Keratinocyte (primary cell): ENCODE results near the gene PDZRN3. TPM values are rescaled to one million over a fixed set of nuclear protein-coding genes. Genes with fewer than 3 reads are reported as not detected.

Experiments used
- DNase-seq: peaks from one replicate; pipeline ENCODE4 v3.0.0-alpha.2; 2011; ENCODE audit warnings: low read depth, missing footprints, low spot score
- FAIRE-seq: peaks from 2 replicates; lab custom pipeline; 2011; peaks lifted over from hg19 to GRCh38; lab: Jason Lieb, UNC
- H2AFZ ChIP-seq: 2 replicates; pipeline ENCODE4 v1.6.0; 2012; ENCODE audit warnings: low read length, control low read depth, inconsistent platforms; ENCODE audit not compliant: control insufficient read depth
- H3K27ac ChIP-seq: 2 replicates; pipeline ENCODE4 v1.5.1; 2011; ENCODE audit warnings: low read length; ENCODE audit not compliant: control insufficient read depth, insufficient read depth
- H3K27me3 ChIP-seq: 3 replicates; pipeline ENCODE4 v1.6.0; 2011; ENCODE audit warnings: low read length; ENCODE audit not compliant: control insufficient read depth, insufficient read depth; ENCODE audit errors: extremely low read depth
- H3K36me3 ChIP-seq, 2 experiments: 2 replicates in 1 of 2; 3 replicates in 1 of 2; pipeline ENCODE4 v1.5.1; 2011; ENCODE audit warnings: low read length in 2 of 2, mild to moderate bottlenecking in 1 of 2; ENCODE audit not compliant: control insufficient read depth in 2 of 2, insufficient read depth in 2 of 2; ENCODE audit errors: extremely low read depth in 1 of 2
- H3K4me1 ChIP-seq: 3 replicates; pipeline ENCODE4 v1.5.1; 2011; ENCODE audit warnings: low read length; ENCODE audit not compliant: control insufficient read depth, insufficient read depth; ENCODE audit errors: extremely low read depth
- H3K4me2 ChIP-seq: 3 replicates; pipeline ENCODE4 v1.6.0; 2011; ENCODE audit warnings: low read depth, low read length; ENCODE audit not compliant: control insufficient read depth, insufficient read depth; ENCODE audit errors: extremely low read depth
- H3K4me3 ChIP-seq, 3 experiments: fragments of 200-600 bp in 1 of 3; sonication (generic) in 1 of 3; 2 replicates in 2 of 3; 3 replicates in 1 of 3; pipeline ENCODE4 v1.5.1; 2011 to 2016; ENCODE audit warnings: low read length in 3 of 3, mild to moderate bottlenecking in 3 of 3, control low read depth in 2 of 3, inconsistent platforms in 1 of 3, low read depth in 1 of 3, mixed read lengths in 1 of 3, mixed run types in 1 of 3, moderate library complexity in 1 of 3; ENCODE audit not compliant: control insufficient read depth in 2 of 3, insufficient read depth in 2 of 3; ENCODE audit errors: extremely low read depth in 1 of 3
- H3K79me2 ChIP-seq: 2 replicates; pipeline ENCODE4 v1.6.0; 2012; ENCODE audit warnings: low read length; ENCODE audit not compliant: control insufficient read depth, insufficient read depth
- H3K9ac ChIP-seq: 3 replicates; pipeline ENCODE4 v1.6.0; 2011; ENCODE audit warnings: low read length; ENCODE audit not compliant: control insufficient read depth, insufficient read depth; ENCODE audit errors: extremely low read depth
- H3K9me1 ChIP-seq: 3 replicates; pipeline ENCODE4 v1.6.0; 2011; ENCODE audit warnings: low read length; ENCODE audit not compliant: control insufficient read depth, insufficient read depth; ENCODE audit errors: extremely low read depth
- H3K9me3 ChIP-seq: 2 replicates; pipeline ENCODE4 v1.5.1; 2012; ENCODE audit warnings: low read depth, low read length; ENCODE audit not compliant: control insufficient read depth
- H4K20me1 ChIP-seq: 3 replicates; pipeline ENCODE4 v1.6.0; 2011; ENCODE audit warnings: low read length; ENCODE audit not compliant: control insufficient read depth, insufficient read depth; ENCODE audit errors: extremely low read depth
- EZH2 ChIP-seq: IDR thresholded peaks from one replicate; pipeline ENCODE4 v1.6.1; 2012; ENCODE audit warnings: inconsistent platforms, mild to moderate bottlenecking, low read length, moderate library complexity
- dilution Hi-C: fragments of 300-500 bp; cut with MboI; formaldehyde crosslinking; loops from one replicate; pipeline ENCODE4 v1.7.0; 2020; ENCODE audit warnings: low sequenced_read_pairs; ENCODE audit not compliant: extremely low pct_ligation_motif_present
- polyA plus RNA-seq, 5 experiments: library from polyadenylated mRNA; depleted of rRNA in 3 of 5; stranded (reverse) in 3 of 5; stranded (forward) in 1 of 5; unstranded in 1 of 5; fragments of >200 nt; gene quantifications; 1 replicate in 1 of 5; 2 replicates in 3 of 5; 3 replicates in 1 of 5; pipeline versions ENCODE4 v1.2.1 to v1.2.3, GENCODE V29; 2011 to 2012; ENCODE audit warnings: missing spikeins in 2 of 5, low read depth in 1 of 5, low replicate concordance in 1 of 5
- TF ChIP-seq, protein P1 (sequence below), 3 experiments: IDR thresholded peaks in 1 of 3; conservative IDR thresholded peaks in 1 of 3; optimal IDR thresholded peaks in 1 of 3; 2 replicates in 2 of 3; 3 replicates in 1 of 3; pipeline versions ENCODE3 to v1.5.1; 2011; ENCODE audit warnings: low read length in 3 of 3, mild to moderate bottlenecking in 3 of 3, moderate library complexity in 2 of 3, control low read depth in 1 of 3, inconsistent platforms in 1 of 3; ENCODE audit not compliant: insufficient read depth in 2 of 3; ENCODE audit errors: extremely low read depth in 1 of 3

Gene PDZRN3
- polyA plus RNA-seq, 1 donor (not counting 4 experiments of a cell fraction or from before 2014, with no cell fraction given) = not detected

- Histone ChIP-seq H3K79me2 (no peaks in the 10 kb centered on the region), H3K27ac (no peak overlapping the region), H3K27me3 (no peaks in the 10 kb centered on the region), H3K9ac (no peak overlapping the region), H3K9me1 (no peaks in the 10 kb centered on the region), H3K4me3 (no peak overlapping the region), H3K9me3 (no peaks in the 10 kb centered on the region), H3K36me3 (no peaks in the 10 kb centered on the region), H3K4me2 (no peak overlapping the region), H4K20me1 (no peaks in the 10 kb centered on the region), H3K4me1 (no peaks in the 10 kb centered on the region), H2AFZ (no peak overlapping the region)
- FAIRE-seq = no peak
- DNase-seq = no peak
- TF ChIP-seq, protein P1, sequence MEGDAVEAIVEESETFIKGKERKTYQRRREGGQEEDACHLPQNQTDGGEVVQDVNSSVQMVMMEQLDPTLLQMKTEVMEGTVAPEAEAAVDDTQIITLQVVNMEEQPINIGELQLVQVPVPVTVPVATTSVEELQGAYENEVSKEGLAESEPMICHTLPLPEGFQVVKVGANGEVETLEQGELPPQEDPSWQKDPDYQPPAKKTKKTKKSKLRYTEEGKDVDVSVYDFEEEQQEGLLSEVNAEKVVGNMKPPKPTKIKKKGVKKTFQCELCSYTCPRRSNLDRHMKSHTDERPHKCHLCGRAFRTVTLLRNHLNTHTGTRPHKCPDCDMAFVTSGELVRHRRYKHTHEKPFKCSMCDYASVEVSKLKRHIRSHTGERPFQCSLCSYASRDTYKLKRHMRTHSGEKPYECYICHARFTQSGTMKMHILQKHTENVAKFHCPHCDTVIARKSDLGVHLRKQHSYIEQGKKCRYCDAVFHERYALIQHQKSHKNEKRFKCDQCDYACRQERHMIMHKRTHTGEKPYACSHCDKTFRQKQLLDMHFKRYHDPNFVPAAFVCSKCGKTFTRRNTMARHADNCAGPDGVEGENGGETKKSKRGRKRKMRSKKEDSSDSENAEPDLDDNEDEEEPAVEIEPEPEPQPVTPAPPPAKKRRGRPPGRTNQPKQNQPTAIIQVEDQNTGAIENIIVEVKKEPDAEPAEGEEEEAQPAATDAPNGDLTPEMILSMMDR (optimal IDR thresholded peaks at IDR 0.05 in 1 of 3, IDR thresholded peaks at IDR 0.05 in 1 of 3, conservative IDR thresholded peaks at IDR 0.05 in 1 of 3; ENCODE audit: extremely low read depth in 1 of 3, insufficient read depth in 2 of 3, low read length in 3 of 3) = no peak
- no peak for TF ChIP-seq EZH2
- dilution Hi-C loops = no loop called here
These were observed 215.5 kb downstream of the PDZRN3 start for GRCh38 chr3:73409138-73409763.

DNA sequence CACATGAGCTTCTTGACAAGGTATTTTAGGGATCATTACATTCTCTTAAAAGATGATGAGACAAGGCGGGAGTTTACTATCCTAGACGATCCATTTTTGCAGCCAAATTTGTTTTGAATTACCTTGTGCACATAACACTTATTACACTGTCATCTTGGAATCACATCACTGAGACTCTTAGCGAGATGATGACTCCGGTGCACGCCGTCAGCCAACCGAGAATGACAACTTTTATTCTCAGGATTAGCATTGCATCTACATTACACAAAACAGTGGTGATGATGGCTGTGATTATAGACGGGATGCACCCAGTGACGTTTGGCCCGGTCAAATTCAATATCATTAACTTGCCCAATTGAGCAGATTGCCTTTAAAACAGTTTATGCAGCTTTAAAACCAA, 216.1 kb downstream of the PDZRN3 start:
- H3K27me3 ChIP-seq = no peaks in the 10 kb centered on the region
- no peaks in the 10 kb centered on the region for H3K9me3 ChIP-seq
- no peak overlapping the region for H2AFZ ChIP-seq
- H3K4me2 ChIP-seq = no peak overlapping the region
- TF ChIP-seq, protein P1 (optimal IDR thresholded peaks at IDR 0.05 in 1 of 3, IDR thresholded peaks at IDR 0.05 in 1 of 3, conservative IDR thresholded peaks at IDR 0.05 in 1 of 3; ENCODE audit: extremely low read depth in 1 of 3, insufficient read depth in 2 of 3, low read length in 3 of 3) = no peak
- TF ChIP-seq EZH2 = no peak
- H3K9ac ChIP-seq = no peak overlapping the region
- DNase-seq (no peak), FAIRE-seq (no peak)
- H4K20me1 ChIP-seq = no peaks in the 10 kb centered on the region
- no peak overlapping the region for H3K4me3 ChIP-seq
- dilution Hi-C loops = no loop called here
- no peaks in the 10 kb centered on the region for H3K9me1 ChIP-seq
- no peaks in the 10 kb centered on the region for H3K36me3 ChIP-seq
- no peaks in the 10 kb centered on the region for H3K79me2 ChIP-seq
- H3K4me1 ChIP-seq = no peaks in the 10 kb centered on the region
- no peak overlapping the region for H3K27ac ChIP-seq
